Endodermal cell (in vitro differentiated cells): ENCODE data around the gene SEPTIN8. TPM values are rescaled to one million over a fixed set of nuclear protein-coding genes. Genes with fewer than 3 reads are reported as not detected.
A peak's percentile ranks its signal among the peaks of the same experiment; 100 is the strongest.

Experiments
- DNase-seq: peaks from one replicate; pipeline ENCODE4 v3.0.0-alpha.2; 2017
- H3K27ac ChIP-seq: 2 replicates; pipeline ENCODE4 v1.5.1; 2013; ENCODE audit warnings: mild to moderate bottlenecking, low read depth, low read length, moderate library complexity
- H3K27me3 ChIP-seq: 2 replicates; pipeline ENCODE4 v1.6.1; 2013; ENCODE audit warnings: mild to moderate bottlenecking, low read length, moderate library complexity; ENCODE audit not compliant: insufficient read depth, control insufficient read depth, poor library complexity, severe bottlenecking
- H3K36me3 ChIP-seq: 2 replicates; pipeline ENCODE4 v1.7.0; 2013; ENCODE audit warnings: mild to moderate bottlenecking, low read length, moderate library complexity; ENCODE audit not compliant: control insufficient read depth, insufficient read depth
- H3K4me1 ChIP-seq: one replicate; pipeline ENCODE4 v1.7.0; 2013; ENCODE audit warnings: low read length; ENCODE audit not compliant: control insufficient read depth, insufficient read depth
- H3K4me3 ChIP-seq: 2 replicates; pipeline ENCODE4 v1.5.1; 2013; ENCODE audit warnings: mild to moderate bottlenecking, low read length, moderate library complexity
- H3K9ac ChIP-seq: 2 replicates; pipeline ENCODE4 v1.6.1; 2013; ENCODE audit warnings: mild to moderate bottlenecking, low read length, moderate library complexity; ENCODE audit not compliant: poor library complexity, severe bottlenecking; ENCODE audit errors: extremely low read depth
- H3K9me3 ChIP-seq: 2 replicates; pipeline ENCODE4 v1.6.1; 2013; ENCODE audit warnings: mild to moderate bottlenecking, low read length, moderate library complexity; ENCODE audit not compliant: control insufficient read depth
- H3K27ac Mint-ChIP-seq: 2 replicates; pipeline ENCODE4 v1.8.0; 2020; ENCODE audit warnings: mixed read lengths
- H3K27me3 Mint-ChIP-seq: 2 replicates; pipeline ENCODE4 v1.8.0; 2021; ENCODE audit warnings: mild to moderate bottlenecking, mixed read lengths; ENCODE audit not compliant: insufficient read depth
- H3K36me3 Mint-ChIP-seq: 2 replicates; pipeline ENCODE4 v1.8.0; 2020; ENCODE audit warnings: low read depth, mixed read lengths
- H3K4me1 Mint-ChIP-seq: 2 replicates; pipeline ENCODE4 v1.8.0; 2020; ENCODE audit warnings: mixed read lengths
- H3K4me3 Mint-ChIP-seq: 2 replicates; pipeline ENCODE4 v1.8.0; 2020; ENCODE audit warnings: mild to moderate bottlenecking, moderate library complexity, mixed read lengths
- H3K9me3 Mint-ChIP-seq: 2 replicates; pipeline ENCODE4 v1.8.0; 2020; ENCODE audit warnings: mild to moderate bottlenecking, mixed read lengths
- CTCF ChIP-seq: fragments of 200-600 bp; sonication (generic); conservative IDR thresholded peaks from 2 replicates; pipeline ENCODE4 v1.5.0; 2021; ENCODE audit warnings: antibody characterized with exemption, mild to moderate bottlenecking
- WGBS, 2 experiments: methylation state at CpG; one replicate each; pipeline versions ENCODE4 v1.1.5 to v1.1.7; 2013; ENCODE audit warnings: missing lambda C conversion rate in 2 of 2, mixed read lengths in 1 of 2; ENCODE audit not compliant: insufficient coverage in 1 of 2, insufficient read length in 1 of 2; 5-methylcytosine and 5-hydroxymethylcytosine counted together
- total RNA-seq, 2 donors: library from RNA; stranded (reverse); fragmentation: NEBNext Ultra II Directional in 1 of 2; extraction: Animal tissue kit (Norgen Biotek cat#: 25700) in 1 of 2; gene quantifications; 2 replicates in 1 of 2; 3 replicates in 1 of 2; pipeline ENCODE4 v1.2.1, GENCODE V29; 2021

The SEPTIN8 gene
- total RNA-seq, 2 donors from 2014 or later: 49.0 to 56.7 TPM

GRCh38 chr5:132742158-132742557 is 34.9 kb downstream of the SEPTIN8 start:
- H3K4me1 ChIP-seq: no peaks in the 10 kb centered on the region
- H3K9ac ChIP-seq: no peak overlapping the region
- no peaks in the 10 kb centered on the region for H3K36me3 ChIP-seq
- Mint-ChIP-seq H3K4me1 (no peaks in the 10 kb centered on the region), H3K36me3 (no peaks in the 10 kb centered on the region), H3K27me3 (peaks cover 52% of the 10 kb centered on the region), H3K9me3 (peaks cover 5% of the 10 kb centered on the region), H3K27ac (no peak overlapping the region), H3K4me3 (no peak overlapping the region)
- TF ChIP-seq CTCF: no peak
- H3K4me3 ChIP-seq: no peak overlapping the region
- H3K27ac ChIP-seq: no peak overlapping the region
- DNase-seq: no peak
- H3K9me3 ChIP-seq: peaks cover 3% of the 10 kb centered on the region
- WGBS, 2 experiments: 89% methylated on average over 2 of the region's 2 CpGs; no CpG with 5 or more reads in 1 of the 2 experiments
- peaks cover 57% of the 10 kb centered on the region for H3K27me3 ChIP-seq

GRCh38 chr5:132739232-132739631 is 37.8 kb downstream of the SEPTIN8 start:
- WGBS, 2 experiments: 81% methylated on average over 1 of the region's 1 CpG; no CpG with 5 or more reads in 1 of the 2 experiments
- Mint-ChIP-seq H3K4me1 (peaks cover 6% of the 10 kb centered on the region), H3K9me3 (peaks cover 5% of the 10 kb centered on the region), H3K27ac (no peak overlapping the region), H3K4me3 (no peak overlapping the region), H3K27me3 (peaks cover 29% of the 10 kb centered on the region), H3K36me3 (no peaks in the 10 kb centered on the region)
- no peaks in the 10 kb centered on the region for H3K4me1 ChIP-seq
- no peak for DNase-seq
- no peak for TF ChIP-seq CTCF
- peaks cover 3% of the 10 kb centered on the region for H3K9me3 ChIP-seq
- H3K27ac ChIP-seq: no peak overlapping the region
- peaks cover 31% of the 10 kb centered on the region for H3K27me3 ChIP-seq
- H3K4me3 ChIP-seq: no peak overlapping the region
- H3K36me3 ChIP-seq: no peaks in the 10 kb centered on the region
- no peak overlapping the region for H3K9ac ChIP-seq

- H3K4me3 ChIP-seq: peak overlapping the region; percentile 82
- DNase-seq: no peak
- peaks cover 7% of the 10 kb centered on the region for H3K36me3 Mint-ChIP-seq
- peaks cover 29% of the 10 kb centered on the region for H3K27me3 ChIP-seq
- H3K4me3 Mint-ChIP-seq: peak overlapping the region; percentile 73
- H3K9me3 Mint-ChIP-seq: peaks cover 5% of the 10 kb centered on the region
- peaks cover 6% of the 10 kb centered on the region for H3K4me1 Mint-ChIP-seq
- WGBS, 2 experiments: 77 to 81% methylated on average over 8 to 9 of the region's 9 CpGs
- peaks cover 3% of the 10 kb centered on the region for H3K9me3 ChIP-seq
- no peak overlapping the region for H3K27ac ChIP-seq
- H3K27me3 Mint-ChIP-seq: peaks cover 26% of the 10 kb centered on the region
- H3K4me1 ChIP-seq: no peaks in the 10 kb centered on the region
- H3K36me3 ChIP-seq: peaks cover 9% of the 10 kb centered on the region
- TF ChIP-seq CTCF: no peak
- H3K27ac Mint-ChIP-seq: no peak overlapping the region
- no peak overlapping the region for H3K9ac ChIP-seq
These were observed 38.9 kb downstream of the SEPTIN8 start for GRCh38 chr5:132737982-132738681.
